Neural cell (in vitro differentiated cells): ENCODE results near the gene PXDN.

Source experiments
- EZH2 ChIP-seq: fragments of 200-600, 300-800 bp; shearing (Covaris generic), sonication (generic); IDR thresholded peaks from 2 replicates; pipeline ENCODE4 v1.6.1; 2014; ENCODE audit warnings: antibody characterized with exemption, low read length, borderline replicate concordance, mild to moderate bottlenecking; ENCODE audit not compliant: insufficient read depth, poor library complexity, severe bottlenecking
- TF ChIP-seq, protein P1 (sequence below): fragments of 450-650 bp; IDR thresholded peaks from 2 replicates; pipeline ENCODE4 v1.5.1; 2014; ENCODE audit warnings: antibody characterized with exemption, mild to moderate bottlenecking, moderate library complexity; ENCODE audit not compliant: poor library complexity, severe bottlenecking

DNA sequence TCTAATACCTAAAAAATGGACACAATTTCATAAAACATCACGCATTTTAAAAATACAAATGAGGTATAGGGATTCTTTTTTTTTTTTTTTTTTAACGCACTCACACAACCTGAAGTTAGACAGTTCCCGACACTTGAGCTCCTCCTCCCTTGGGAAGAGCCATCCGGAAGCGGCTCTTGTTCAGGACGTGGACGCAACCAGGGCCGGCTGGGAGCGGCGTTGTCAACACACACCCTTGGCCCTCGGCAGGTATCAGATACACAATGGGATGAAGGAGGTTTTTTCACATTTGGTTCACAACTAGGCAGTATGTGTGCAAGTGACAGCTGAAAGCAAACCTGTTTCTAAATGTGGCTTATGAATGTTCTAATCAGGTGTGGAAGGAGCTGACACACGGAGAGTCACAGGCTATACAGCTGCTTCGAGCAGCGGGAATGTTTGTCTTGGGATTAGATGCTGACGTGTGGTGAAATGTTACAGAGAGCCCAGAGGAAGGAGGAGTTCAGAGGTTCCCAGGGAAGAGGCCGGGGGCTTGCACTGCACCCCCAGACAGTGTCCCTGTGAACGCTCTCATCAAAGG, 111.1 kb downstream of the PXDN start:
- TF ChIP-seq, protein P1, sequence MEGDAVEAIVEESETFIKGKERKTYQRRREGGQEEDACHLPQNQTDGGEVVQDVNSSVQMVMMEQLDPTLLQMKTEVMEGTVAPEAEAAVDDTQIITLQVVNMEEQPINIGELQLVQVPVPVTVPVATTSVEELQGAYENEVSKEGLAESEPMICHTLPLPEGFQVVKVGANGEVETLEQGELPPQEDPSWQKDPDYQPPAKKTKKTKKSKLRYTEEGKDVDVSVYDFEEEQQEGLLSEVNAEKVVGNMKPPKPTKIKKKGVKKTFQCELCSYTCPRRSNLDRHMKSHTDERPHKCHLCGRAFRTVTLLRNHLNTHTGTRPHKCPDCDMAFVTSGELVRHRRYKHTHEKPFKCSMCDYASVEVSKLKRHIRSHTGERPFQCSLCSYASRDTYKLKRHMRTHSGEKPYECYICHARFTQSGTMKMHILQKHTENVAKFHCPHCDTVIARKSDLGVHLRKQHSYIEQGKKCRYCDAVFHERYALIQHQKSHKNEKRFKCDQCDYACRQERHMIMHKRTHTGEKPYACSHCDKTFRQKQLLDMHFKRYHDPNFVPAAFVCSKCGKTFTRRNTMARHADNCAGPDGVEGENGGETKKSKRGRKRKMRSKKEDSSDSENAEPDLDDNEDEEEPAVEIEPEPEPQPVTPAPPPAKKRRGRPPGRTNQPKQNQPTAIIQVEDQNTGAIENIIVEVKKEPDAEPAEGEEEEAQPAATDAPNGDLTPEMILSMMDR = no peak
- no peak for TF ChIP-seq EZH2
